Measurements from ENCODE around the gene ARHGEF16. TPM values are rescaled to one million over a fixed set of nuclear protein-coding genes. Genes with fewer than 3 reads are reported as not detected.

ARHGEF16 gene
- total RNA-seq, 2 experiments from 2014 or later, result not detected

GRCh38 chr1:3459940-3460671 lies 5.6 kb downstream of the ARHGEF16 start:
- Mint-ChIP-seq H3K9me3 (no peaks in the 10 kb centered on the region), H3K36me3 (no peaks in the 10 kb centered on the region), H3K27me3 (no peaks in the 10 kb centered on the region), H3K27ac (no peak overlapping the region), H3K4me1 (no peaks in the 10 kb centered on the region), H3K4me3 (no peak overlapping the region)
- DNase-seq (no peak), ATAC-seq (ENCODE audit: low read depth) (no peak)
- POLR2A ChIA-PET, result no interaction called here

- no peaks in the 10 kb centered on the region for H3K27me3 Mint-ChIP-seq
- no peaks in the 10 kb centered on the region for H3K36me3 Mint-ChIP-seq
- ATAC-seq (ENCODE audit: low read depth), result no peak
- no peak overlapping the region for H3K4me3 Mint-ChIP-seq
- no peaks in the 10 kb centered on the region for H3K9me3 Mint-ChIP-seq
- no peak overlapping the region for H3K27ac Mint-ChIP-seq
- POLR2A ChIA-PET, result no interaction called here
- peaks cover under 1% of the 10 kb centered on the region for H3K4me1 Mint-ChIP-seq
- no peak for DNase-seq
These were observed 6.2 kb downstream of the ARHGEF16 start for GRCh38 chr1:3460672-3461131.

GRCh38 chr1:3461238-3461933 lies 6.9 kb downstream of the ARHGEF16 start:
- Mint-ChIP-seq H3K4me1 (peaks cover 2% of the 10 kb centered on the region), H3K36me3 (no peaks in the 10 kb centered on the region), H3K27ac (no peak overlapping the region), H3K27me3 (no peaks in the 10 kb centered on the region), H3K4me3 (no peak overlapping the region), H3K9me3 (no peaks in the 10 kb centered on the region)
- DNase-seq, result no peak
- no peak for ATAC-seq (ENCODE audit: low read depth)
- POLR2A ChIA-PET, result no interaction called here

GRCh38 chr1:3461934-3462275 lies 7.4 kb downstream of the ARHGEF16 start:
- POLR2A ChIA-PET, result no interaction called here
- DNase-seq (no peak), ATAC-seq (ENCODE audit: low read depth) (no peak)
- no peaks in the 10 kb centered on the region for H3K9me3 Mint-ChIP-seq
- H3K4me1 Mint-ChIP-seq, result peaks cover 2% of the 10 kb centered on the region
- no peaks in the 10 kb centered on the region for H3K36me3 Mint-ChIP-seq
- no peak overlapping the region for H3K4me3 Mint-ChIP-seq
- no peaks in the 10 kb centered on the region for H3K27me3 Mint-ChIP-seq
- H3K27ac Mint-ChIP-seq, result no peak overlapping the region

GRCh38 chr1:3462356-3463012 lies 8.0 kb downstream of the ARHGEF16 start:
- Mint-ChIP-seq H3K27me3 (no peaks in the 10 kb centered on the region), H3K4me1 (peaks cover 2% of the 10 kb centered on the region), H3K9me3 (no peaks in the 10 kb centered on the region), H3K27ac (no peak overlapping the region), H3K4me3 (no peak overlapping the region), H3K36me3 (no peaks in the 10 kb centered on the region)
- no peak for DNase-seq
- no peak for ATAC-seq (ENCODE audit: low read depth)
- POLR2A ChIA-PET, result no interaction called here

- no peaks in the 10 kb centered on the region for H3K27me3 Mint-ChIP-seq
- H3K4me3 Mint-ChIP-seq, result no peak overlapping the region
- POLR2A ChIA-PET, result no interaction called here
- H3K36me3 Mint-ChIP-seq, result no peaks in the 10 kb centered on the region
- DNase-seq (no peak), ATAC-seq (ENCODE audit: low read depth) (no peak)
- H3K27ac Mint-ChIP-seq, result no peak overlapping the region
- H3K4me1 Mint-ChIP-seq, result peaks cover 2% of the 10 kb centered on the region
- H3K9me3 Mint-ChIP-seq, result no peaks in the 10 kb centered on the region
These were observed 8.5 kb downstream of the ARHGEF16 start for GRCh38 chr1:3463013-3463385.

- Mint-ChIP-seq H3K9me3 (no peaks in the 10 kb centered on the region), H3K27me3 (no peaks in the 10 kb centered on the region), H3K4me3 (no peak overlapping the region), H3K4me1 (peaks cover 2% of the 10 kb centered on the region), H3K36me3 (no peaks in the 10 kb centered on the region), H3K27ac (no peak overlapping the region)
- DNase-seq, result no peak
- POLR2A ChIA-PET, result no interaction called here
- no peak for ATAC-seq (ENCODE audit: low read depth)
These were observed 9.0 kb downstream of the ARHGEF16 start for GRCh38 chr1:3463408-3463863.

GRCh38 chr1:3463891-3464648 lies 9.6 kb downstream of the ARHGEF16 start:
- Mint-ChIP-seq H3K27ac (no peak overlapping the region), H3K4me1 (peaks cover 2% of the 10 kb centered on the region), H3K36me3 (no peaks in the 10 kb centered on the region), H3K4me3 (no peak overlapping the region), H3K9me3 (no peaks in the 10 kb centered on the region), H3K27me3 (no peaks in the 10 kb centered on the region)
- POLR2A ChIA-PET, result no interaction called here
- DNase-seq, result no peak
- no peak for ATAC-seq (ENCODE audit: low read depth)

GRCh38 chr1:3464649-3465025 lies 10.2 kb downstream of the ARHGEF16 start:
- Mint-ChIP-seq H3K9me3 (no peaks in the 10 kb centered on the region), H3K4me3 (no peak overlapping the region), H3K27me3 (no peaks in the 10 kb centered on the region), H3K36me3 (no peaks in the 10 kb centered on the region), H3K27ac (no peak overlapping the region), H3K4me1 (peaks cover 2% of the 10 kb centered on the region)
- DNase-seq (no peak), ATAC-seq (ENCODE audit: low read depth) (no peak)
- POLR2A ChIA-PET, result no interaction called here

GRCh38 chr1:3465091-3465934 lies 10.8 kb downstream of the ARHGEF16 start:
- H3K9me3 Mint-ChIP-seq, result no peaks in the 10 kb centered on the region
- H3K4me3 Mint-ChIP-seq, result no peak overlapping the region
- DNase-seq (no peak), ATAC-seq (ENCODE audit: low read depth) (no peak)
- H3K36me3 Mint-ChIP-seq, result no peaks in the 10 kb centered on the region
- no peak overlapping the region for H3K27ac Mint-ChIP-seq
- POLR2A ChIA-PET, result no interaction called here
- no peaks in the 10 kb centered on the region for H3K27me3 Mint-ChIP-seq
- H3K4me1 Mint-ChIP-seq, result peaks cover 2% of the 10 kb centered on the region

- no peaks in the 10 kb centered on the region for H3K36me3 Mint-ChIP-seq
- POLR2A ChIA-PET, result no interaction called here
- H3K9me3 Mint-ChIP-seq, result no peaks in the 10 kb centered on the region
These were observed 11.5 kb downstream of the ARHGEF16 start for GRCh38 chr1:3465935-3466321.

GRCh38 chr1:3466366-3467075 lies 12.1 kb downstream of the ARHGEF16 start:
- ATAC-seq (ENCODE audit: low read depth), result no peak
- no peaks in the 10 kb centered on the region for H3K9me3 Mint-ChIP-seq
- H3K4me3 Mint-ChIP-seq, result no peak overlapping the region
- no peak overlapping the region for H3K27ac Mint-ChIP-seq
- DNase-seq, result peak; percentile 23
- H3K4me1 Mint-ChIP-seq, result peaks cover 2% of the 10 kb centered on the region
- no peaks in the 10 kb centered on the region for H3K27me3 Mint-ChIP-seq
- H3K36me3 Mint-ChIP-seq, result no peaks in the 10 kb centered on the region
- POLR2A ChIA-PET, result no interaction called here

More at GRCh38 chr1:3465935-3466321, 11.5 kb downstream of the ARHGEF16 start:
- DNase-seq, result peak; percentile 24
- Mint-ChIP-seq H3K4me3 (no peak overlapping the region), H3K27ac (no peak overlapping the region), H3K4me1 (peaks cover 2% of the 10 kb centered on the region), H3K27me3 (no peaks in the 10 kb centered on the region)
- no peak for ATAC-seq (ENCODE audit: low read depth)

Measured in activated naive CD8-positive, alpha-beta T cell treated with anti-CD3 and anti-CD28 coated beads, Interleukin-2, amount 10 ng/mL, durations not matched to agents 7 days and 5 days (primary cell).